Measurements from ENCODE around the gene LRIG1.

The LRIG1 gene

GRCh38 chr3:66494959-66495667, 5.7 kb downstream of the LRIG1 start:
- TF ChIP-seq CTCF (IDR thresholded peaks at IDR 0.05; ENCODE audit: control insufficient read depth, extremely low read depth, insufficient read depth): no peak
- H3K4me3 ChIP-seq (ENCODE audit: low read depth, low read length): peak overlapping the region; percentile 91; the same call in 1 of the 2 replicates
- no peak for DNase-seq (ENCODE audit: low read depth)

GRCh38 chr3:66493458-66494099, 7.2 kb downstream of the LRIG1 start:
- no peak for DNase-seq (ENCODE audit: low read depth)
- TF ChIP-seq CTCF (IDR thresholded peaks at IDR 0.05; ENCODE audit: control insufficient read depth, extremely low read depth, insufficient read depth): no peak
- no peak overlapping the region for H3K4me3 ChIP-seq (ENCODE audit: low read depth, low read length)

GRCh38 chr3:66492672-66493071, 8.2 kb downstream of the LRIG1 start:
- H3K4me3 ChIP-seq (ENCODE audit: low read depth, low read length): peak overlapping the region; percentile 34; the same call in 1 of the 2 replicates
- no peak for TF ChIP-seq CTCF (IDR thresholded peaks at IDR 0.05; ENCODE audit: control insufficient read depth, extremely low read depth, insufficient read depth)
- peak; percentile 99 for DNase-seq (ENCODE audit: low read depth)

GRCh38 chr3:66492071-66492470, 8.8 kb downstream of the LRIG1 start:
- peak overlapping the region; percentile 34 for H3K4me3 ChIP-seq (ENCODE audit: low read depth, low read length)
- no peak for DNase-seq (ENCODE audit: low read depth)
- TF ChIP-seq CTCF (IDR thresholded peaks at IDR 0.05; ENCODE audit: control insufficient read depth, extremely low read depth, insufficient read depth): no peak

- no peak for DNase-seq (ENCODE audit: low read depth)
- no peak for TF ChIP-seq CTCF (IDR thresholded peaks at IDR 0.05; ENCODE audit: control insufficient read depth, extremely low read depth, insufficient read depth)
- no peak overlapping the region for H3K4me3 ChIP-seq (ENCODE audit: low read depth, low read length)
These were observed 9.8 kb downstream of the LRIG1 start for GRCh38 chr3:66490984-66491383.

GRCh38 chr3:66490214-66490613, 10.6 kb downstream of the LRIG1 start:
- no peak for DNase-seq (ENCODE audit: low read depth)
- no peak for TF ChIP-seq CTCF (IDR thresholded peaks at IDR 0.05; ENCODE audit: control insufficient read depth, extremely low read depth, insufficient read depth)
- H3K4me3 ChIP-seq (ENCODE audit: low read depth, low read length): no peak overlapping the region
